Midbrain (tissue), 1 donor: ENCODE measurements around the gene MYT1.

Experiments
- DNase-seq: peaks from one replicate; lab custom pipeline; 2025; lab: John Stamatoyannopoulos, UW

Gene MYT1

DNA sequence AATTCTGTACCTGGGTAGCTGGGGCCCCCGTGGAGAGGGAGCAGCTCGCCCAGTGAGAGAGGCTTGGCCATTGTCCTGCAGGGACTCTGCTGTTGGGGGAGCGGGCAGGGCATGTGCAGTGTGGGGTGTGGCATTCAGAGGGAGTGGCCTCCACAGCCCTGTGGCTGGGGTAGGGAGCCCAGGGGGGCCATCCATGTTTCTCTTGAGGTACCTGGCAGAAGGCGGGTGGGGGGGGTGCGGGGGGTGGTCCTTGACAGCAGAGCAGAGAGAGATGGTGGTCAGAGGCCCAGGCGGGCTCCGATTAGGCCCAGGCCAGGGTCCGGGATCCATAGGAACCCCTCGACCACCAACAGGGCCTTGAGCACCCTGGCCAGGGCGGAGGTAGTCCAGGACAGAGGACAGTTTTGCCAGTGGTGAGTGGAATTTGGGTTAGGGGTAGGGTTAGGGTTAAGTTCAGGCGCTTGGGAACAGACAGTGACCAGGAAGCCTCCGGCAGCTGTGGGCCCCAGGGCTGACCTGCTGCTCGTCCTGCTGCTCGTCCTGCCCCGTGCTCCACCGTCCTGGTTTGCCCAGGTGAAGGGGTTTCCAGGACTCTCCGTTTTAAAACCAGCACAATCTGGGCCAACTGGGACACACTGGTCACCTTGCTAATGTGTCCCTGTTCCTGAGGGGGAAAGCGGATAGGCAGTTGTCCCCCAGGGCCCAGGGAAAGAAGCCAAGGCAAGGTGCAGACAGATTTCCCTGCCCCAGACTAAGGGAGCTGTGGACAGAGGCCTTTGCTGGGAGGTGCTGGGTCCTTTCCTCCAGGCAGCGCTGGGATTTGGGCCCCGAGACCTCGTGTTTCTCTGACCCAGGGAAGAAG lies 24.8 kb upstream of the MYT1 start:
- no peak for DNase-seq

- no peak for DNase-seq
Observed at GRCh38 chr20:64140061-64140931, 24.0 kb upstream of the MYT1 start.

DNA sequence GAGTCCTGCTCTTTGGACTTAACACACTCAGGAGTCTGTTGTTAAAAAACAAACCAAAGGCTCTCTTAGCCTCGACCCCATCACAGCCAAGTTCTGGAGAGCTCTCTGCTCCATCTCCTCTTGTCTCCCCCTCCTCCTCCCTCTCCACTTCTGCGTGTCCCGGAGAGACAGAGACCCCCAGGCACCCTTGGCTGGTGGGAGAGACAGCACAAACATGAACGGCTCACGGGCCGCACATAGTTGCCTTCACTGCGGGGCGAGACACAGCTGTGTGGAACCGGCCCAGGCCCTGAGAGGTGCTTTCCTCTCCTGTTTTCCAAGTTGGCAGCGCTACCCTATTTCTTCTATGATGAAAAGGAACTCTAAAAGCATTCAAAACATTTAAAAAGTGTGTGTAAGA lies 23.3 kb upstream of the MYT1 start:
- no peak for DNase-seq

DNA sequence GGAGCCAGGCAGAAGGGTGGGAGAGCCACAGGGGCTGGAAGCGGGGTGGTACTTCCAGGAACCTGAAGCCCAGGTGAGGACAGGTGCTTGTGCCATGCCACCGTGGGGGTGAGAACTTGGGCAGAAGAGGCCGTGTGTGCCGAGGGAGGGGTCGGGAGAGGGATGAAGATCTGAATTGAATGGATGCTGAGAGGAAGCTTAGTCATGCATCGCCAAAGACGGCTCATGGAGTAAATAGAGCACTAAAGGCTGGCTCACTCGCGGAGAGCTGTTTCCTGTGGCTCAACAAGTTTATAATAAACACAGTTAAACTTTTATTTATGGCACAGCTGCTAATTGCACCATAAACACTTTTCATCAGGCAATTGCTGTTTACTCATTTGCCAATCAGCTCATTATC lies 21.7 kb upstream of the MYT1 start:
- no peak for DNase-seq

- DNase-seq, result no peak
Observed at GRCh38 chr20:64143018-64143801, 21.0 kb upstream of the MYT1 start.

DNA sequence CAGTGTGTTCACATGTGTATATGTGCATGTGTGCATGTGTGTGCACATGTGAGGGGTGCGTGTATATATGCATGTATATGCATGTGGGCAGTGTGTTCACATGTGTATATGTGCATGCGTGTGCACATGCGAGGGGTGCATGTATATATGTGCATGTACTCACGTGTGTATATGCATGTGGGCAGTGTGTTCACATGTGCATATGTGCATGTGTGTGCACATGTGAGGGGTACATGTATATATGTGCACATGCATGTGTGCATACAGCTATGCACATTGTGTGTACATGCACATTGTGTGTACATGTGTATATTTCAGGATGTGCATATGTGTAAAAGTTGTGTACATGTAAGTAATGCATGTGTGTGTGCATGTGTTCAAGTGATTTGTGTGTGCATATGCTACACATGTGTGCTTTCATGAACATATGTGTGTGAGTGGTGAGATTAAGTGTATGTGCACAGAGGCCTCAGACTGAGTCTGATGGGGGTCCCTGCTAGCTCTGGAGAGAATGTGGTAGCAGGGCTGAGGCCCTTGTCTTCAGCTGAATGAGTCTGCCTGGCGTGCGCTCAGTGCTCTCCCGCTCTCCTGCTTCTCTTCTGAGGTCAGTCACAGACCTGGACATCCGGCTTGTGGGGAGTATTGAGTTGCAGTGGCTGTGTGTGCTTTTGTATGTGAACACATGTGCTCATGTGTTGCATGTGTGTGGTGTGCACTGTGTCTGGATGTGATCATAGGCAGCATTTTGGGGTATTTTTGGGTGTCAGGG lies 19.9 kb upstream of the MYT1 start:
- DNase-seq, result no peak

DNA sequence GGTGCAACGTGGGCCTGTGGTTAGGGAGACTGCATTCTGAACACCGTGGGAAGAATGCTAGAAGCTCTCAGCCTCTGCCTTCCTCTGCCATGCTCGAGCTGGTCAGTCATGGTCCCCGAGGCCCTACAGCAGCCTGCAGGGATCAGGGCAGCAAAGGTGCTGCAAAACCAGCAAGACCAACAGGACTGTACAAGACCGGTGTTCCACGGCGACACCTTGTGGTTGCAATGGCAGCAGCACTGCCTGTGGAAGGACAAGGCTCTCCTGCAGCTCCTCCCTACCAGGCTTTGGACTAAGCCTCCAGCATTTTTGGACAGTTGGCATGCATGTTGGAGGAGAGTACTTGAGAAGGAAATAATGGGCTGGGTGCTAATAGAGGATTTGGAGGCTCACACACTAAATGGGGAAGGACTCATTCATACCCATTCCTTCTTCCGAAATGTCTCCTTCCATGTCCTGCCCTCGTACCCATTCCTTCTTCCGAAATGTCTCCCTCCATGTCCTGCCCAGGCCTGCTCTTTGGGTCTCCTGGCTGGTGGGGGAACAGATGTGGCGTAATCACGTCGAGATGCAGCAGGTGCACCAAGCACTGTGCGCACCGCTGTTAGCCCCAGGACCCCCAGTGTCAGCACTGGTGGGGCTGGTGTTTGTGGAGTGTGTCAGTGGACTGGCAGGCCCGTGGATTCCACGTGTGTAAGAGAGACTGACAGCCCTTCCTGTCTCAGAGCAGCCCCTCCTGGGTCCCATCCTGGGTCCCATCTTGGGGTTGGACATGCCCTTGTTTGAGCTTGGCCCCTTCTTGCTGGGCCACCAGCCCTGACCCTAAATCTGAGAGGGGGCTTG lies 18.6 kb upstream of the MYT1 start:
- no peak for DNase-seq

GRCh38 chr20:64146301-64146935 lies 17.8 kb upstream of the MYT1 start:
- DNase-seq, result no peak

- DNase-seq, result no peak
Observed at GRCh38 chr20:64146936-64147477, 17.2 kb upstream of the MYT1 start.

GRCh38 chr20:64148581-64148980 lies 15.7 kb upstream of the MYT1 start:
- DNase-seq, result no peak

GRCh38 chr20:64149141-64149540 lies 15.1 kb upstream of the MYT1 start:
- DNase-seq, result no peak

DNA sequence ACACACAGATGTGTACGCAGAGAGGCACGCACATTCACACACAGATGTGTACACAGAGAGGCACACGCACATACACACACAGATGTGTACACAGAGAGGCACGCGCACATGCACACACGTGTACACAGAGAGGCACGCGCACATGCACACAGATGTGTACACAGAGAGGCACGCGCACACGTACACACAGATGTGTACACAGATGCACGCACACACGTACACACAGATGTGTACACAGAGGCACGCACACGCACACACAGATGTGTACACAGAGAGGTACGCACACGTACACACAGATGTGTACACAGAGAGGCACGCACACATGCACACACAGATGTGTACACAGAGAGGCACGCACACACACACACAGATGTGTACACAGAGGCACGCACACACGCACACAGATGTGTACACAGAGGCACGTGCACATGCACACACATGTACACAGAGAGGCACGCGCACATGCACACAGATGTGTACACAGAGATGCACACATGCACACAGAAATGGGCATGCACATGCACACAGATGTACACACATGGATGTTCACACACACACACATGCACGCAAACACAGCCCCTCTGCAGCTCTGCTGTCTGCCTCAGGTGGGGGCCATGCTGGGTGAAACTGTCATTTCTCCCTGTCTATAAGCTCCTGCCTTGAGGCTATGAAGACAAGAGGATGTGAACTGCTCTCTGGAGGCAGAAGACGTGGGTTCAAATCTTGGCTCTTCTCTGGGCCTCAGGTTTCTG lies 14.3 kb upstream of the MYT1 start:
- DNase-seq, result no peak

DNA sequence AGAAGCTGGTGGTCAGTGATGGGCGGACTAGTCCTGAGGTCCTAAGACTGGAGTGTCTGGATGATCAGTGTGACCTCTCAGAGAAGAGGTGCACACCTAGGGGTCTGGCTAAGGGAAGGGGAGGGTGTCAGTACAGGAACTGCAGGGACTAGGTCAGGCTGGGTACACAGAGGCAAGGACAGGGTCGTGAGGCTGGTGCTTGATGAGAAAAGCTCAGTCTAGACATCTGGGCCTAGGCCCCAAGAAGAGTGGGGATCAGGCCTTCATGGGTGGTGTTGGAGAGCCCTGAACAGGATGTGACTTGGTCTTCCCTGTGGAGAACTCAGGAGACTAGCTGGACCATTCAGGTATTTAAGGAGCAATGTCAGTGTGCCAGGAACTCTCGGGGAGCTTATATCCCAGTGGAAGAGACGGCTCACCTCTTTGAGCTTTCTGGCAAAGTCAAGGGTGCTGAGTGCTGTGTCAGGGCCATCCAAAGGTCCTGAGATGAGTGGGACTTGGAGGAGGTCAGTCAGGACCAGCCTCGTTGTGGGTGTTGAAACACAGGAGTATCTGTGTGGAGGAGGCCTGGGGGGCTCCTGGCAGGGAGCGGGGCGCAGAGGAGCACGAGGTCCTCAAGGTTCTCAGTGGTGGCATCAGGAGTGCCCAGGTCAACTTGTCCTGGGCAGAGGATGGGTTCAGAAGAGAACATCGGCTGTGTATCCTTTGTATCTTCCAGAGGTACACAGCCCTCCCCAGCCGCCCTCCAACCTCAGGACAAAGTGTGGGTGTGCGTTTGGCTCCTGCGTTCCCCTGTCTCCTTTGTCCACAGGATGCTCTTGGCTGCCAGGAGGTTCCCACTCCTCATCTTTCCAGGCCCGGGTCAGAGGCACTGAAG lies 13.3 kb upstream of the MYT1 start:
- no peak for DNase-seq

- DNase-seq, result no peak
Observed at GRCh38 chr20:64151633-64152530, 12.4 kb upstream of the MYT1 start.

DNA sequence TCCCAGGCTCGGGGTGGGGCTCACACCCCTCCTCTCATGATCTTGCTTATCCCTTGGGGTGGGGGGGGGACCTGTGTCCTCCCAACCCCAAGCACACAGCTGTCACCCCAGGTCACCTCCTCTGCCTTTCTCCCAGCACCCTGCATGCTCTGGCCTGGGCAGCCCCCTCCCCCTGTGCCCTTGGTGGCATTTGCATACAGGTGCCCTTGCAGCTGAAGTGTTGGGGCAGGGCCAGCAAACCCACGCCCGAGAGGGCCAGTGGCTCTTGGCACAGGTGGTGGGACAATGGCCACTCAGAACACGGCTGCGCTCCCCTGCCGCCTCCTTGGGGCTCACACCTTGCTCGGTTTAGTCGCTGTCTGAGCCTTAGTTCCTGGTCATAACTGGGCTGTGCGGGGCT lies 11.3 kb upstream of the MYT1 start:
- DNase-seq, result no peak

DNA sequence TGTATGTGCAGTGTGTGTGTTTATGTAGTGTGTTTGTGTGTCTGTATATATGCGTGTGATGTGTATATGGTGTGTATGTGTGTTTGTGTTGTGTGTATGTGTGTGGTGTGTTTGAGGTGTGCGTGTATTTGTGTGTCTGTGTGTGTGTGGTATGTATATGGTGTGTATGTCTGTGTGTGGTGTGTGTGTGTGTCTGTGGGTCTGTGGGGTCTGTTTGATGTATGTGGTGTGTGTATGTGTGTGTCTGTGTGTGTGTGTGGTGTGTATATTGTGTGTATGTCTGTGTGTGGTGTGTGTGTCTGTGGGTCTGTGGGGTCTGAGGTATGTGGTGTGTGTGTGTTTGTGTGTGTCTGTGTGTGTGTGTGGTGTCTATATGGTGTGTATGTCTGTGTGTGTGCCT lies 10.8 kb upstream of the MYT1 start:
- DNase-seq, result no peak
